ENCODE measurements around the gene ARMC8.
A peak's percentile ranks its signal among the peaks of the same experiment; 100 is the strongest.

ARMC8 gene

DNA sequence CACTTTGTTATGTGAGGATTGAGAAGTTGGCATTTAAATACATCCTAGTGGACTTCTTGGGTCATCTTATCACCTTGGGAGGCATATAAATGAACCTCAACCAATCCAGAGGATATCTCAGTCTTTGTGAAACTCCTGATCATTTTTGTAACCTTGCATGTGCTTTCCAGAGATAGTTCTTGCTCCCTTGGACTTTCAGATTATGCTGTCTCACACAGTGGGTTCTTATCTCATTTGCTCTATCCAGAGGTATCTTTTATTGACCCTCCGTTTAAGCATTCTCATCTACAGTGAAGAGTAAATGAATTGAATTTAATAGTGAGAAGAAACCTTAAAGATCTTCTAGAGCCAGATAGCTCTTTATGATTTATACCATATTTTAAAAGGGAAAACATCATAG, 10.4 kb downstream of the ARMC8 start:
- peak; percentile 35 for DNase-seq (ENCODE audit: low spot score)

DNA sequence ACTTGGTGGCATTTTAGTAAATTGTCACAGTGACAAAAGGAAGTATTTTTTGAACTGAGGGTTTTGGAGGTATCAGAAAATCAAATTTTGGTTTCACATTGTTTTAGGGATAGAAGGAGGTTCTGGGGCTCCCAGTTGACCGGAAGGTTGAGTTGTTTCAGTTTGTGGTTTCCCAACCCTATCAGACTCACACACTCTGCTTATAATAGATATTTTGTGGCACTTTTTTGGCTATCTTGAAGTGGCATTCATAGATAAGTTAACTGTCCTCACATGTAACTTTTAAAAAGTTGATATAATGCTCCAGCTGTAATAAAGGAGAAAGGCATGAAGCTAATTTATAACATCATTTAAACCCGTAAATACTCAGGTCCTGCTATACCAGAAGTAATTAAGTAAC, 12.8 kb downstream of the ARMC8 start:
- peak; percentile 58 for DNase-seq (ENCODE audit: low spot score)

DNA sequence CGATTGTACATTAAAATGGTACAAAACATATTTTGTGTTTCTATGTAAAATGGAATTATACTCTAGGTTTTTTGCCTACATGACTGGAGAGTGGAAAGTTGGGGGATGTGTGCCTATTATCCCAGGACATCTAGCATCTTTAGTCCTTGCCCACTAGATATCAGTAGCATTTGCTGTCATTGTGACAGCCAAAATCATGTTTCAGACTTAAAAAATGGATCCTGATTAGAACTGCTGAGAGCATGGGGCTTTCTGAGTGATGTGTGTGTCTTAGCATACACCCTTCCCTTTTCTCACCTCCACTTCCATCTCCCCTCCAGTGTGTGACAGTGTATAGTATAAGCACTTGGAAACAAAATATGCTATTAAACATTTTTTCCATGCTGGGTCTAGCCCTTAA, 13.3 kb downstream of the ARMC8 start:
- DNase-seq (ENCODE audit: low spot score), result peak; percentile 33

DNA sequence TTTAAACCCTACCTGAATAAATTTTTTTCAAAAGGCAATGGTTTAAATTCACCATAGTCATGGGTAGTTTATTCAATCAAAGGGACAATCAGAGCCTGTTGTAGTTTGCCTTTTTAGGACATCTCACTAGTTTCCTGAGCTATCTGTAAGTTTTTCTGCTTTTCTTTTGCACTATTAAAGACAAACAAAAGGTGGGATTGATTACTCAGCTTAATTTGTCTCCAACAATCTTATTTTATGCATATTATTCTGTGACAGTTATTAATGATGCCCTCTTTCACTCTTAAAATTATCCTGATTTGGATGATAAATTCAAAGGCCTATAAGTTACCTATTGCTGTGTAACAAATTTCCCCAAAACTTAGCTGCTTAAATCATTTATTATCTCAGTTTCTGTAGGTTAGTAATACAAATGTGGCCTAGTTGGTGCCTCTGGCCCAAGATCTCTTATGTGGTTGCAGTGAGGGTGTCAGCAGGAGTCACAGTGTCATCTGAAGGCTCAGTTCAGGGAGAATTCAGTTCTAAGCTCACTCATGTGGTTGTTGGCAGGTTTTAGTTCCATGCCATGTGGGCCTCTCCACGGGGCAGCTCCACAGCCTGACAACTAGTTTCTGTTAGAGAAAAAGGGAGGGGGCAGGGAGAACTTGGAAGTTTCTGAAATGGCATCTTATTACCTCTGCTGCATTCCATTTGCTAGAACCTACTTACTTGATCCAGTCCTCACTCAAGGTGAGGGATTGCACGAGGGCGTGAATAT, 16.0 kb downstream of the ARMC8 start:
- DNase-seq (ENCODE audit: low spot score), result no peak

DNA sequence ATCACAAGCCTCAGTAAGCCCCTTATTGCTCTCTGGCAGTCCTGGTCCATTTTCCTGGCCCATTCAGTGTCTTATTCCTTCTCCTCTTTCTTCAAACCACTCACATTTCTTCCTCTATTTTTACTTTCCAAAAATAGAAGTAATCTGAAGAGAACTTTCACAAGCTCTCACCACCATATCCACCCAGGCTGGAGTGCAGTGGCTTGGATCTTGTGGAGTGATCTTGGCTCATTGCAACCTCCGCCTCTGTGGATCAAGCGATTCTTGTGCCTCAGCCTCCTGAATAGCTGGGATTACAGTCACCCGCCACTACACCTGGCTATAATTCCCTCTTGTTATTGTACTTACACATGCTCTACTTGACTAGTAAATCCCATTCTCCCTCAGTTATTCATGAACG, 16.8 kb downstream of the ARMC8 start:
- DNase-seq (ENCODE audit: low spot score), result no peak

DNA sequence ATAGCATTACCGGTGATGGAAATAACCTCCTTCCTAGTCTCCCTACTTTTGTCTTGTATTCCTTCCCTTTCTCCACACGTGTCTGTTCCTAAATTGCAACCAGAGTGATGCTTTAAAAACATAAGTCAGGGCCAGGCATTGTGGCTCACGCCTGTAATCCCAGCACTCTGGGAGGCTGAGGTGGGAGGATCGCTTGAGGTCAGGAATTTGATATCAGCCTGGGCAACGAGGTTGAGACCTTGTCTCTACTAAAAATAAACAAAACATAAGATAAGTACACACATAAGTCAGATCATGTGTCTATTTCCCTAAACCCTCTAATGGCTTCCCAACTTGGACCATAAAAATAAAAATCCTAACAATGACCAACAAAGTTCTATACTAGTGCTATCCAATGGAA, 18.4 kb downstream of the ARMC8 start:
- DNase-seq (ENCODE audit: low spot score), result no peak

DNA sequence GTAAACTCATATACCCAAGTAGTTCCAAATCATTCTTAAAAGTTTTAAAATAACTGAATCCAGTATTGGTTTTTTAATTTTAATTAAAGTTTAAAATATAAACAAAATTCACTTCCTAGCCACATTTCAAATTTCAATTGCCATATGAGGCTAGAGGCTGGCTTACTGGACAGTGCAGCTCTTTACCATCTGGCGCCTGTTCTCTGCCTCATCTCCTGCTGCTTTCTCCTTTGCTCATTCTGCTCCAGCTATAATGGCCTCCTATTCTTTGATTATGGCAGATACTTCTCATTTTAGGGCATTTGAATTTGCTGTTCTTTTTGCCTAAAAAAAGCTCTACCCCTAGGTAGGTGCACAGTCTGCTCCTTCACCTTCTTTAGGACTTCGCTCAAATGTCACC, 19.1 kb downstream of the ARMC8 start:
- DNase-seq (ENCODE audit: low spot score), result no peak

DNA sequence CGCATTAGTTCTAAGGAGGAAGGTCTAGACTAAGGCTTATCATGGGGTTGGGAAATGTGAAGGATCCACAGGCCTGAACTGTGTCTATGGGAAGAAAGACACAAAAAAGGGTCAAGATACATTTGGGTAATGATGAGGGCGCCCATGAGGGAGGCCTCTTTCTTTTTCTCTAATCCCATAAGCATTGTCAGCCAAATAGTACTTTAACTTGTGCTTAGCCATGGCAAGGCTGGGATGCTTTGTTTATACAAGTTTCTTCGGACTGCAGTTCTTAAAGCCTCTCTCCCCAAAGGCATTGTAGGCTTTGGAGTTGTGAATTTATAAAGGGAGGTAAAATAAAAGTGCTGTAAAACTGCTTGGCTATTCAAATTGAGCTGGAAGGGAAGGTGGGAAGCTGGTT, 23.4 kb downstream of the ARMC8 start:
- DNase-seq (ENCODE audit: low spot score), result no peak

DNA sequence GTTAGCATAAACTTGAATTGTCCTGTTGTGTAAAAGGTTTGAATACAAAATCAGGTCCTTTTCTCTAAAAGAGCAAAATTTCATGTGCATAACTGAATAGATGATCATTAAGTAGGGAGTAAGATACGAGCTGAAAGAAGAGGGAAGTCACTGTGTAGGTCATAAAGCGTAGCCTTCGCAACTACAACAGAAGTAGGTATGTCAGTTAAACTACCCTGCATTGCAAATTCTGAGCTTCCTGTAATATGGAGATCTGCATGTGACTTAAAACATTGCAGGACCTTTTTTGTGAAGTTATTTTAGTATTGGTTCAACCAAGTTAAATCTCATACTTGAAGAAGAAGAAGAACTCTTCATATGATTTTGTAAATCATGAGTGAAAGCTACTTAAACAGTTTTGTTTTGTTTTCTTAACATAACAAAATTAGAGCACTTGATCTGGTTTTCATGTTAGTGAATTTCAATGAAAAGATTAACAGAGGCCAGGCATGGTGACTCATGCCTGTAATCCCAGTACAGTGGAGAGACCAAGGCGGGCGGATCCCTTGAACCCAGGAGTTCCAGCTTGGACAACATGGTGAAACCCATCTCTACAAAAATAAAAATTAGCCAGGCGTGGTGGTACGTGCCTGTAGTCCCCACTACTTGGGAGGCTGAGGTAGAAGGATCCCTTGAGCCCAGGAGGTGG, 26.4 kb downstream of the ARMC8 start:
- DNase-seq (ENCODE audit: low spot score), result no peak

DNA sequence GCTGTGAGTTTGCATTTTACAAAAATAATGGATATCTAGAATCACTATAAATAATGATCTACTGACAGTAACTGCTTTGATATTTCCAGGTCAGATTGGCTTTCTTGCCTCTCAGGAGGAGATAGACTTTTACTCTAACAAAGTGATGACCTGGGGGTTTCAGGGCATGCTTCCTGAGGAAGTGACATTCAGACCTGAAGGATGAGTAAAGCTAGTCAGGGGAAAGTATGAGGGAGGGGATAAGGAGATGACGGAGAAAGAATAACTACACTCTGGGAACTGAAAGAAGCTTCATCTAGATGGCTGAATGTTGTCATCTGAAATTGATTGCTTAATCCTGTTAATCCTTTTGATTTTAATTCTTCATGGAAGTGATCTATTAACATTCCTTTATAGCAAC, 32.2 kb downstream of the ARMC8 start:
- DNase-seq (ENCODE audit: low spot score), result no peak

DNA sequence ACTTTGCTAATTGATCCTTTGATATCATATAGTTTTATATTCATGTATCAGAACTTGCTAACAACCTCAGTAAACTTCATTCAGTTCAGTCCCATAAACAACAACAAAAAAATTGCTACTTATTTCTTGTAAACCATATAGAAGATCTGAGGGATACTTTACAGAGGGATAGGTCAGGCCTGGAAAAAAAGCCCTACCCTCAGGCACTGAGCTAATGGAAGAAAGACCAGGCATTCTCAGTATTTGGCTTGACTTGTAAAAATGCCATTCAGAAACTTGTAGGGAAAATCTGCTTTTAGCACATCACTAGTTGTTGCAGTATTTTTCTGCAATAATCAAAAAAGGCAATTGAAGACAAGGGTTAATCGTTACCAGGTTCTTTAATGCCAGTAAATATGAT, 33.1 kb downstream of the ARMC8 start:
- no peak for DNase-seq (ENCODE audit: low spot score)

DNA sequence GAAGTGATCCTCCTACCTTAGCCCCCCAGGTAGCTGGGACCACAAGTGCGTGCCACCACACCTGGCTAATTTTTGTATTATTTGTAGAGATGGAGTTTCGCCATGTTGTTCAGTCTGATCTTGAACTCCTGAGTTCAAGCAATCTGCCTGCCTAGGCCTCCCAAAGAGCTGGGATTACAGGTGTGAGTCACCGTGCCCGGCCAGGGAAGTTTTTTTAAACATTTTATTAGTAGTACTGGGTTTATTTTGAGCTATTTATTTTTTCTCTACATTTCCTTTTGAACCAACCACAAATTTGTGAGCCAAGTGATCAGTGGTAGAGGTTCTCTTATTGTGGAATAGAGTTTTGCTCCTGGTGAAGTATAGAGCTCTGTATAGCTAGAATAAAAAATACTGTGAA, 33.7 kb downstream of the ARMC8 start:
- no peak for DNase-seq (ENCODE audit: low spot score)

DNA sequence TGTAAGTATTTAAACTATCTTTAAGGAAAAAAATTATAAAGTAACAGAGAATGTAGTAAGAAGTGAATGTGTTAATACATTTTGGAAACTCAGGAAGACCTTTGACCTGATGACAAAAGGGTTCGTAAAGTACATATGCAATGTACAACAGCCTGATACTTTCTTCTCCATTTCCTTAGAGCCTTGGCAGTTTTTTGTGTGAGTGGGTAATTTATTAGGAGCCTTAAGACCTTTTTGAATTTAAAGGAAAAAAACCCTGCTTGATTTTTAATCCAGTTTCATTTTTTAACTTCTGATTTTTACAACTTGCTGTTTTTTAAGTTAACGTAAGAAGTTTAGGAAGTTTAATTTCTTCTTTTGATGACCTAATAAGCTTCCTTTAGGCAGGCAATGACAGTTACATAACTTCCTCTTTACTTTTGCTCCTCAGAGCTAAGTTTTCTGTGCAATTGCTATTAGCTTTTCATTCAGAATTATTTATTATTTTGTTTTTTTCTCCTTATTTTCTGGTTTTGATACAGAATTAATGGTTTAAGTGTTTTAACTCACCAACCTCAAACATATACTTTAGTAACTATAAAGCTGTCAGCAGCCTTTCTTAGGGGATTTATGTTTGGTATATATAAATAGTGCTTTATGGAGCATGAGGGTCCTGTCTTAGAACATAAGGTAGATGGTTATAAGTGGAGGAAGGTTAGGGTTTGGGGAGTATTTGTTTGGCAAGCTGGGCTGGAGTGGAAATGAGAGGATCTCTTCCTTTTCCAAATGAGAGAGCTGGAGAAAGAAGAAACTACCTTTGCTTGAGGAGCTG, 35.2 kb downstream of the ARMC8 start:
- no peak for DNase-seq (ENCODE audit: low spot score)

DNA sequence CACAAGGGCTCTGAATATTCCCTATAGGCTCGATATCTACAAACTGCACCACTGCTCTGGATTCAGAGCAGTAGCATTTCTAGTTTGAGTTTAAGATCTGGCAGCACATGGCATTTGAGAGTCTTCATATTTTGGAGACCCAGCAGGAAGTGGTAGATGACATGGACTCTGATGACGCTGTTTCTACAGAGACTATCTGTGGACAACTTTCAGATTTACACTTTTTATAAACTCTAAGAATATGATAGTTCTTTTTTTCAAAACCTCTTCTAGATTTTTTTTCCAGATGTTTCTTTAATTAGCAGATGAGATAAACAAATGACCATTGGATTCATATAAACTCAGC, 35.8 kb downstream of the ARMC8 start:
- no peak for DNase-seq (ENCODE audit: low spot score)

DNA sequence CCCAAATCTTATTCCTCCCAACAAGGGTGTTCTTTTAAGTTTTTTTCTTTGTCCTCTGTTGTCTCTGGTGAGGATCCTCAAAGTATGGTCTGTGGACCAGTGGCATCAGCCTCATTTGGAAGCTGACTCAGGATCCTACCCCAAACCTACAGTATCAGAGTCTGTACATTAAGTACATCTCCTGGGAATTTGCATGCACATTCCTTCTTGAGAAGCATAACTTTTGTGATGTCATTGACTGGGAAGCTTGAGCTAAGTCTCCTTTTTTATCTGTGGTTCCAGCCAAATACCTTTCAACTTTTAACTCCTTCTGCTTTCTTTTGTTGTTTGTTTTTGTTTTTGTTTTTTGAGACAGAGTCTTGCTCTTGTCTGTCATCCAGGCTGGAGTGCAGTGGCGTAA, 40.5 kb downstream of the ARMC8 start:
- DNase-seq (ENCODE audit: low spot score), result no peak

DNA sequence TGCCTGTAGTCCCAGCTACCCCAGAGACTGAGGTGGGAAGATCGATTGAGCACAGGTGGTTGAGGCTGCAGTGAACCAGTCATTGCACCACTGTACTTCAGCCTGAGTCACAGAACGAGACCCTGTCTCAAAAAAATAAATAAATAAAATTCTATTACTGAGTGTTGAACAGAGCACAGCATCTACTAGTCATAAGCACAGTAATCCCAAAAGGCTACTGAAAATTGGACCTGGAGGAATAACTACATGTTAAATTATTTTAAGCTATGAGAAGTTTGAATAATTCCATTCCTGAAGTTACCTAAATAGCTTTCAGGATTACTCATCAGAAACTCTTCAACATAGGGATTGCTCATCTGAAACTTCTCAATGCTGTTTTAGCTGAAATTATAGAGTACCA, 43.4 kb downstream of the ARMC8 start:
- DNase-seq (ENCODE audit: low spot score), result no peak

DNA sequence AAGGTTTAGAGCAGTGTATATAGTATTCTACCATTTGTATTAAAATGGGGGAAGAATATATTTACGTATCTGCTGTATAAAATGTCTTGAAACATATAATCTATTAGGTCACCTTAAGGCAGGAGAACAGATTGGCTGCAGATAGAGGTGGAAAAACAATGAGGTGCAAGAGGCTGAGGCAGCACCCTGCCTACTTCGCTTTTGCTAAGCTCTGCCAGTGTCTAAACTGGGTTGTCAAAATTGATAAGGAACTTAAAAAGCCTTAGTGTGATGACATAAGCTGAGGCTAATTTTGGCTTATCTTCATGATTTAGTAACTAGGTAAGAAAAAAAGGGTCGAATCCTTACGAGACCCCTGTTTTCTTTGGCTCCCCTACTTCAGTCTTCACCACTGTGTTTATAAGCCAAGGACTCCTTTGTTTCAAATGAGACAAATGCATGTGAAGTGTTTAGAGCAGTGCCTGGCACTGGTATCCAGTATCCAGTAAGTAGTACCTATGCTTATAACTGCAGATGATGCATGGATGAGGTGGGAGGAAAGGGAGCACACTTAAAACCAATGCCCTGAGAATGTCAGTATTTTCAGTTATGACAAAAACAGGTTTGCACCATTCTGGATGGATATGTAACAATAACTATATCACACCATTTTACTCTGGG, 45.7 kb downstream of the ARMC8 start:
- DNase-seq (ENCODE audit: low spot score), result no peak

DNA sequence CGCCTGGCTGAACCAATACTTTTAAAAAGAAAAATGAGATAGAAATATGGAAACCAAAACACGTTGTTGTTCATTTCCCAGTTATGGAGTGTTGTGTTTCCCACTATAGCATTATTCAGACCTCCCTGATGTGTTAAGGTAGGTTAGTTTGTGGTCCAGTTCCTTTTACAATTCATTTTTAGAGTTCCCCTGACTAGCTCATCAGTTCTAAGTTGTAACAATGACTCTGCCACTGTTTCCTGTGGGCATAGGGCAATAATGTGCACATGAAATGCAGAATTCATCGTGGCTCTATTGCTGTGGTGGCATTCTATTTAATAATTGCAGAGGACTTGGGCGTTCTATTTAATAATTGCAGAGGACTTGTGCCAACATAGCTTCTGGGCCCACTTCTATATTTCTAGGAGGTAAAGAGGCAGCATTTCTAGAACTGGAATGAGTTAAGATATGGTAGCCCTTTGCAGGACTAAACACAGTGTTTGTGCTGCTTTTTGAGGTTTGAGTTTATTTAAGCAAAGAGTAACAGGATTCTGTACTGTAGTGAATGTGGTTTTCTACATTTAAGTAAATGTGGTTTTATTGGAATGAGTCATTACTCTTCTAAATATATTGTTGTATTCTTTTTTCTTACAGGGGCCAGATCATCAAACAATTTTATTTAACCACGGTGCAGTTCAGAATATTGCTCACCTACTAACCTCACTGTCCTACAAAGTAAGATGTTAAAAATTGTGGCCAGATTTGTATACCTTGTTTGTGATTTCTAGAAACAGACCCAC, 47.5 kb downstream of the ARMC8 start:
- no peak for DNase-seq (ENCODE audit: low spot score)

DNA sequence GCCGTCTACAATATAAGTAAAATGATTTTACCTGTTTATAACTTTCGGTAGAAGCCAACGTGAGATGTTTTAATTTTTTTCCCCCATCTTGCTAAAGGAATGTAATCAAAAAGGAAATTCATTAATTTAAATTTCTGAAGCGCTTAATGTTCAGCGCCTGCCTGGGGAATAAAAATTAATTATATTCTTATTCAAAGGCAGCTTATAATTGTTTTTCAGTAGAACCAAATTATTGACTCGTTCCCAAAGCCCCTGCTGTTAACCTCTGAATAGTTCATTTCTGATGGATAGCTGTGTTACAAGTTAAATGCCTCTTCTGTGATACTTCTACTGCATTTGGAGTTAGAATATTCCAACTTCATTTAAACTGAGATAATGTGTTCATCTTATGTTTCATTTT, 51.6 kb downstream of the ARMC8 start:
- DNase-seq (ENCODE audit: low spot score), result no peak

DNA sequence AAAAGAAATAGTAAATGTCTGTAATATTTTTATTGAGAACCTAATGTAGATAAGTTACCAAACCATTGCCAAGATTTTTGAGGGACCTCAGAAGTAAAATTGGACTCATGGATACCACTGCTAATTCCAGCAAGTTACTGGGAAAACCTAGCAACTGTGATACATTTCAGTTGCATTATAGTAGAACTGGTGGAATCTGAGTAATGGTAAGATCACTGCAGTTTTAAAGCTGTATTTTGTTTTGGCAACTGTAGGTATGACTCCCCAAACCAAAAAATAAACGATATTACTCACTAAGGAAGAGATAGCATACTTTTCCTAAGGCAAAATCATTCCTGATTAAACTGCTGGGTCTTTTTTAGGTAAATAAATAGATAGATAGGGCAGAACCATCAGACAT, 54.0 kb downstream of the ARMC8 start:
- no peak for DNase-seq (ENCODE audit: low spot score)

DNA sequence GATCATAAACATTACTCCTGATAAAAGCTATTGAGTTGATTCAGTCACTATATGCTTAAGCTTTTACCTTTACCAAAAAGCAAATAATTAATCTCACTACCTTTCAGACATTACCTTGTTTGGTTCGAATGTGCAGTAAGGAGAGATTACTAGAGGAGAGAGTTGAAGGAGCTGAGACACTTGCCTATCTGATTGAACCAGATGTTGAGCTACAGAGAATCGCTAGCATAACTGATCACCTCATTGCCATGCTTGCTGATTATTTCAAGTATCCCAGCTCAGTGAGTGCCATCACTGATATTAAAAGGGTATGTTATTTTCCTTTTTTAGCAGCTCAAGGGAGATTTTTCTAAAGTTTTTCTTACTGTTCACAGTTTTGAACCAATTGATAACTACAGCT, 54.6 kb downstream of the ARMC8 start:
- DNase-seq (ENCODE audit: low spot score), result peak; percentile 24

DNA sequence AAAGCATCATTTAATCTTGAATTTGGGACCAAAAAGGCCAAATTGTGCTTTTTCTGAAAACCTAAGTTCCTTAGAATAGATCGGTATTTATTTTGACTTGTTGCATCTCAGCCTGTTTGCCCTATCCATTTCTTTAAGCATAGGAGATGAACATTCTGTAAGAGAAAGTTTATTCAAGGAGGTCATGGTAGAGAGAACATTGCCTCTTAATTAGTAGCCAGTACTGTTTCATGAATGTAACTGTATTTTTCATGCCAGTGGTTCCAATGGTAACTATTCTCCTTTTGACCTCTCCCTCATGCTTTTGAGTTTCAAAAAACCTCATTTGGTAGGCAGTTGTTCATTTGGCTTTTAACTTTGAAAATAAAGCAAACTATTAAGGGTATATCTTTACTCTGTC, 55.4 kb downstream of the ARMC8 start:
- DNase-seq (ENCODE audit: low spot score), result no peak
